ENCODE data around the gene RAB11A. TPM values are rescaled to one million over a fixed set of nuclear protein-coding genes. Genes with fewer than 3 reads are reported as not detected.

Gene RAB11A
- 100 to 1,000 TPM; 259 to 314 (median 305) TPM for polyA plus RNA-seq (ENCODE audit: insufficient read length in 4 of 4)

DNA sequence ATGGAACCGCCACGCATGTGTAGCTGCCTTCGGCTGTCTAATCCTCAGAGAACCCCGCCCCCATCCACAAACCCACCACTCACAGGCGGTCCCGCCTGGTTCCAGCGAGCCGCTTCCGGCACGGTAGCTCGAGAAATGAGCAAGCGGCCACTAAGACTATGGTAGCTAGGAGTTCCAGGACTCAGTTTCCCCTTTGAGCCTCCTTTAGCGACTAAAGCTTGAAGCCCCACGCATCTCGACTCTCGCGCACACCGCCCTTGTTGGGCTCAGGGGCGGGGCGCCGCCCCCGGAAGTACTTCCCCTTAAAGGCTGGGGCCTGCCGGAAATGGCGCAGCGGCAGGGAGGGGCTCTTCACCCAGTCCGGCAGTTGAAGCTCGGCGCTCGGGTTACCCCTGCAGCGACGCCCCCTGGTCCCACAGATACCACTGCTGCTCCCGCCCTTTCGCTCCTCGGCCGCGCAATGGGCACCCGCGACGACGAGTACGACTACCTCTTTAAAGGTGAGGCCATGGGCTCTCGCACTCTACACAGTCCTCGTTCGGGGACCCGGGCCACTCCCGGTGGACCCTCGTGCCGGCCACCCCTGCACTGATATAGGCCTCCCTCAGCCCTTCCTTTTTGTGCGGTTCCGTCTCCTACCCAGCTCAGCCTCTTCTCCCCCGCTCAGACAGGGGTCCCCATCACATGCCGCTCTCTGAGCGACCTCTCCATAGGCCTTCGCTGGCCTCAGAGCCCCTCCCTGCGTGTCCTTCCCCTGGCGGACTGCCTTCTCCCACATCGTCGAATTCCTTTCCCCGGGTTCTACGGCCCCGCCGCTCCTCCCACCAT lies at the start of gene RAB11A:
Gene RAB11A, plus strand, starts transcription at position 366 of the 828 bp plus-strand sequence. Its CDS starts 95 bp downstream, at position 461.
- DNase-seq (ENCODE audit: low read depth in 4 of 4, low spot score in 3 of 4), result peak; percentile 91 to 96 (median 93)

DNA sequence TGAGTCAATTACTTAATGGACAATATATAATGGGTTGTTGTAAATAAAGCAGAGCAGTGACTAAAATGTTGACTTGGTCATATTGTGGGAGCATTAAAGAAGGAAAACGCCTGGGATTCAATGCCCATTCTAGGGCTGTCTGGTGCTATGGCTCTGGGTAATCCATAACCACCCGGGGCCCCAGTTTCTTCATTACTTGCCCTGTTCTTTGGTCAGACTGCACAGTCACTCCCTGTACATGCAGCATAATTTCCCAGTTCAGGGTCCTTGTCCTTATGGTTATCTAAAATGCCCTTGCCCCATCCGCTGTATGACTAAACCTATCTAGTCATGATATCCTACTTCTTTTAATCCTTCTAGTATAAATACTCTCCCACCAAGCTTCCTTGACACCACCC lies 49.7 kb upstream of the RAB11A start:
- DNase-seq (ENCODE audit: low read depth in 4 of 4, low spot score in 3 of 4), result no peak

DNA sequence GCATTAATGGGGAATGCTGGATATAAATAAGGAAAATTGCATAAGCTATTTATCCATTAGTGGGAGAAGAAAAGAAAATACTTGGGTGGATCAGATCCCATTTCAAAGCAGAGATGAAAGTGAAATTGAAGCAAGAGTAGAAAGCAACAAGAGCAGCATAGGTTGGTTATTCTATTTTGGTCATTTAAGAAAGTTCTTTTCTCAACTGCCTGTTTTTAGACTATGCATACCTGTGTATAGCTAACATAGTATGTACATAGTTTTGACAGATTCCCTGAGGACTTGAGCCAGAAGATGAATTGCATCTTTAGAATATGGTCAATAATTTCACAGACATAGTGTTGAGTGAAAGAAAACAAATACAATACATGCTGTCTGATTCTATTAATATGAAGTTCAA lies 48.2 kb upstream of the RAB11A start:
- DNase-seq (ENCODE audit: low read depth in 4 of 4, low spot score in 3 of 4), result no peak

DNA sequence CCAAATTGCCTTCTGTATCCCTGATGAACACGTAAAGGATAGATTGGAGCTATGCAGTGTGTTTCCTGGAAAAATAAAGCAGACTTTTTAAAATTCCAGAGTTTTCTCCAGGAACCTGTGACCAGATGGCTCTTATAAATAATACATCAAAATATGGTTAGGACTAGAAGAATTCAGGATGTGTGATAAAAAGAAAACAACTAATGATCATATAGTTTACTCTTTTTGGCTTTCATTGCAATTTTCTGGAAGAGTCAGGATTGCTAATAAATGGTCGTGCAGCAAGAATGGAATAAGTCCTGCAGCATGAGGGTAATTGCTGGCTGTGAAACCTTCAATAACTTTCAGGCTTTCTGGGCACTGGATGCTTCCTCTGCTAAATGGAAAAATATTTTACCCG lies 47.0 kb upstream of the RAB11A start:
- DNase-seq (ENCODE audit: low read depth in 4 of 4, low spot score in 3 of 4), result no peak

DNA sequence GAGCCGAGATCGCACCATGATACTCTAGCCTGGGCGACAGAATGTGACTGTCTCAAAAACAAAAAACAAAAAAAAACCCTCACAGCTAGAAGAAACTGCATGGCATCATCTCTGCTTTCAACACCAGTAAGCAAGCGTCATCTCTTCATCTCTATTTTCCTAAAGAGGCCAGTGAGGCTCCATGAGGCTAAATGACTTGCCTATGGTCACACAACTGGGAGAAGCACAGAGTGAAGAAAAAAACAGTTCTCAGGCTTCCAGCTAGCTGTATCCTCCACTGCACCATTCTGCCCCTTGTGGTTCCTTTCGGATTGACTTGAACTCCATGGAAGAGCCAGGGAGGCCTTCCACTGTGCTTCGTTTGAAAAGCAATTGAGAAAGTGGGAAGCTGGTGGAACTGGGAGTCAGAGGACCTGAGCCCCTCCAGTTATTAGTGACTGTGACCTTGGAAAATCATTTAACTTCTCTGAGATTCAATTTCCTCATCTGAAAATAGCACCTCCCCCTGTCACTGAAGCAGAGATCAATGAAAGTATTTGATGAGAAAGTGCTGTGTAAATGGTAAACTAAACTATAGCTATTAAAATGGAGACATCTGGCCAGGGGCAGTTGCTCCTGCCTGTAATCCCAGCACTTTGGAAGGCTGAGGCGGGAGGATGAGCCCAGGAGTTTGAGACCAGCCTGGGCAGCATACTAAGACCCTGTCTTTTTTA lies 45.1 kb upstream of the RAB11A start:
- no peak for DNase-seq (ENCODE audit: low read depth in 4 of 4, low spot score in 3 of 4)

DNA sequence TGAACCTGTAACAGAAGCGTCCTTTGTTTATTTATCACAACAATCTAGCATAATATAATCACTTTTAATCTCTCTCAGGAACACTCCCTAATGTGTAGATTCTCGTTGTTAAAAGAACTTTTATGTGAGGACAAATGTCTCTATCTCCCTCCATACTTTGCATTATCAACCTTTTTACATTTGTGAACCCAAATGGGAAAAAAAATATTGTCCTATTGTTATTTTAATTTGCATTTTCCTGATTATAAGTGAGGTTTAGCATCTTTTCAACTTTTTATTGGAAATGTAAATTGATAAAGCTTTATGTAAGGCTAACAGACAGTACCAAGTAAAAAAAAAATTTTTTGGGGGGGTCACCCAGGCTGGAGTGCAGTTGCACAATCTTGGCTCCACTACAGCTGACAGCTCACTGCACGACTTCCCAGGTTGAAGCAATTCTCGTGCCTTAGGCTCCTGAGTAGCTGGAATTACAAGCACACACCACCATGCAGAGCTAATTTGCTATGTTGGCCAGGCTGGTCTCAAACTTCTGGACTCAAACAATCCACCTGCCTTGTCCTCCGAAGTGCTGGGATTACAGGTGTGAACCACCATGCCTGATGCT lies 44.2 kb upstream of the RAB11A start:
- DNase-seq (ENCODE audit: low read depth in 4 of 4, low spot score in 3 of 4), result no peak

DNA sequence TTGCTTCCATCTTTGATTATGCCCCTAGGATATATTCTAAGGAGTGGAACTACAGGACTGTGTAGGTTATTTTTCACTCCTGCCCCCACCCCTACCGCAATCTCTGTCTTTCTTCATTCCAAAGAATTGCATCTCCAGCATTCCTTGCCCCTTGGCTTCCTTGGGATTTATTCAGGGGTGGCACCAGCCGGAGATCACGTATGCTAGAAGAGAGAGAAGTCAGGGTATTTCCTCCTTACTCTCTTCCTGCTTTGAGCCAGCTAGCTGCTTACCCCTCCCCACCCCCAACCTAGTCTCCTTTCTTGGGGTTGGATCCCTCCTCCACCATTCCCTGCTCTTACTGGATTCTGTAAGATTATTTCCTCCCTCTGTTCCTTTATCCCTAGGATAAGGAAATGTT lies 42.2 kb upstream of the RAB11A start:
- no peak for DNase-seq (ENCODE audit: low read depth in 4 of 4, low spot score in 3 of 4)

DNA sequence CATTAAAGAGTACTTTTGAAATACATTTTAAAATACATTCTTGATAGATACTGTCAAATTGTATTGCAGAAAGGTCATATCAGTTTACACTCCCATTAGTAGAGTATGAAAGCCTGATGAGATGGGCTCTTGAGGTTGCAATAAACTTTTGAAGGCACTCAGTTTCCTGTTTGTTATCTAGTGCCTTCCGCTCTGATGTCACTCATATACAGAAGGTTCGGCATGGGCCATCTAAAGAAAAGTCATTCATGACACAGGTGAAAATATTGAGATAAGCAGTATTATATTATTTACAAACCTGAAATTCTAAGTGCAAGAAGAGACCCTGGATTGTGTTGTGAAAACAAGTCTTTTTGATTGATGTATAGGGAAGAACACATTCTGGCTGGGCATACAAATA lies 40.7 kb upstream of the RAB11A start:
- no peak for DNase-seq (ENCODE audit: low read depth in 4 of 4, low spot score in 3 of 4)

DNA sequence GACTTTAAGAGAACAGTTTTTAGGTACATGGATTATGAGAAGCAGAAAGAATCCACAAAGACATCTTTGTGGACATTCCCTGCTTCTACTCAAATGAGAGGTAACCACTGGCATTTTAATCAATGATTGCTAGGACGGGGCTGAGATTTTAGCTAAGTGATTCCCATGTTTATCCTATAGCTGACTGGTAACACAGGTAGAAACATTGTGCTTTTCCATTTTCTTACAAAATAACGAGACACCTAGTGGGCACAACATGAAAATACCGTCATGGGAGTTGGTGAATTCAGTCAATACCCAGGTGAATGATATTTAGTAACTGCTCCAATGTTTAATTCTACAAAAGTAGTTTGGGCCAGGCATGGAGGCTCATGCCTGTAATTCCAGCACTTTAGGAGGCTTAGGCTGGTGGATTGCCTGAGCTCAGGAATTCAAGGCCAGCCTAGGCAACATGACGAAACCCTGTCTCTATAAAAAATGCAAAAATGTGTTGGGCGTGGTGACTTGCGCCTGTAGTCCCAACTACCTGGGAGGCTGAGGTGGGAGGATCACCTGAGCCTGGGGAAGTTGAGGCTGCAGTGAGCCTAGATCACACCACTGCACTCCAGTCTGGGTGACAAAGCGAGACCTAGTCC lies 40.0 kb upstream of the RAB11A start:
- DNase-seq (ENCODE audit: low read depth in 4 of 4, low spot score in 3 of 4), result no peak

DNA sequence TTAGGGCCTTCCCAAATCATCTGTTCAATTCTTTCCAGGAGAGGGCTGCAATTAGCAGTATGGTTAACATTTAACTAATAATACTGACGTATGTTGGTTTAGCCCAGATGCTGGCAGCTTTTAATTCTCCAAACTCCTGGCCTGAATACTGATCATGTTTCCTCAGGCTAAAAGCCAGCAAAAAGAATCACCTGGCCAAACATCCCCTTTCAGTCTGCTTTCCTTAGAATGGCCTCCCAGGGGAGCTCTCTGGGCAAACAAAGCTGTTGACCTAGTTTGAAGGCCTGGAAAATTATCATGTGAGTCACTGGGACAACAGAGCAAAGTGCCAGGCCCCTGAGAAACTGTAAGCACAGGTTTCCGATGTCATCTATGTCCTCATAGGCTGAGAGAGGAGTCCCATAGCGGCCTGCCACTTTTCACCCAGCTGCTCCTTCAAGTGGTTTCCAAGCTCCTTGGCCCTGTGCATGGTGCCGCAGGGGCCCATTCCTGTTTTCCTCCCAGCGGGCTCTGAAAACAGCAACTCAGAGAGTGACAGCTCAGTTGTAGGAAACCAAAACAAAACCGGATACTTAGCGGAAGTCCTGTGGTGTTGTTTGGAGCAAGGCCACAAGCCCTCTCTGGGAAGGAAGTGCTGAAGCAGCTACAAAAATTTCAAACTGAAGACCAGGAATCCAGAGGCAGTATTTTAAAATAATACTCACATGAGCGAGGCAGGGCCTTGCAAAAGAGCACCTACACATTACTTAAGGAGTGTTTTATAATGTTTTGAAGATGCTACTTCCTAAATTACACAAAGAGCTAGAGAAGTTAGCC lies 36.5 kb upstream of the RAB11A start:
- DNase-seq (ENCODE audit: low read depth in 4 of 4, low spot score in 3 of 4), result peak; percentile 53 to 78 (median 76)

DNA sequence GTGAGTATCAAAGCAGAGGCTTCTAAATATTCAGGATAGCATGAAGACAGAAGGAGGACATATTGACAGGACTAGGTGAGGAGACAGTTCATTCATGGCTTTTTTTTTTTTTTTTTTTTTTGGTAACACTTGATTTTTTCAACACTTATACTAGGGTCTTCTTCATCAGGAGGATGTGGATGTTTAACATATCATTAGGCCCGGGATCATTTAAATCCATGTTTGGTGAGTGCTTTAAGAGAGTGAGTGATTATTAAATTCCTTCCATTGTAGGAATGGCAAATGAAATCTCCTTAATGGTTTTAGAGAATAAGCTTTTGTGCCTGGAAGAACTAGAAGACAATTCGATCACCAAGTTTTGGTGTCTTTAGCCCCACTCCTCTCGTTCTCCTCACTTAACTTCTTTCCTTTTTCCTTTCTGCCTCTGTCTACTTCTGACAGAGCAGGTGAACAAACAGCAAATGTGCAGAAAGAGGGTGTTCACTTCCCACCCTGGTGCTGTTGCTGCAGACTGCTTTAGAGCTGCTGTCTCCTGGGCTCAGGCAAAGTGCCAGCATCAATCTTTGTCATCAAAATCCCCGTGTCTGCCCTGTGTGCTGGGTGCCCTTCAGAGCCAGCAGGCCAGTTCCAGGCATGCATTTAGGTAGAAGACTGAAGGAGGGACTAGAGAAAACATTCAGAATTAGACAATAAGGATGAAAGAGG lies 35.6 kb upstream of the RAB11A start:
- no peak for DNase-seq (ENCODE audit: low read depth in 4 of 4, low spot score in 3 of 4)

DNA sequence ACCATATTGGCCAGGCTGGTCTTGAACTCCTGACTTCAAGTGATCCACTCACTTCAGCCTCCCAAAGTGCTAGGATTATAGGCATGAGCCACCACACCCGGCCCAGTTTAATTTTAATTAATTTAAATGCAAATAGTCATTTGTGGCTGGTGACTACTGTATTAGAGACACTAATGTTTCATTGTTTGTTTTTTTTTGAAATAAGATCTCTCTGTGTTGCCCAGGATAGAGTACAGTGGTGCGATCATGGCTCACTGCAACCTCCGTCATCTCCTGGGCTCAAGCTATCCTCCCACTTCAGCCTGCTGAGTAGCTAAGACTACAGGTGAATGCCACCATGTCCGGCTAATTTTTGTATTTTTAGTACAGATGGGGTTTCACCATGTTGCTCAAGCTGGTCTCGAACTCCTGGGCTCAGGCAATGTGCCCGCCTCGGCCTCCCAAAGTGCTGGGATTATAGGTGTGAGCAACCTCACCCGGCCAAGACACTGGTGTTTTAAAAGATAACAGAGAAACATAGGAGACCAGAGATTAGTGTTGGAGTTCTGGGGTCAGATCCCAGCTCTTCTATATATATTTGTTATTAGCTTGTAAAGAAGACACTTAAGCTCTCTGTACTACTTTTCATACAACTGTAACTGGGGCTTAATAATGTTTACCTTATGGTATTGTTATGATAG lies 34.5 kb upstream of the RAB11A start:
- DNase-seq (ENCODE audit: low read depth in 4 of 4, low spot score in 3 of 4), result no peak

DNA sequence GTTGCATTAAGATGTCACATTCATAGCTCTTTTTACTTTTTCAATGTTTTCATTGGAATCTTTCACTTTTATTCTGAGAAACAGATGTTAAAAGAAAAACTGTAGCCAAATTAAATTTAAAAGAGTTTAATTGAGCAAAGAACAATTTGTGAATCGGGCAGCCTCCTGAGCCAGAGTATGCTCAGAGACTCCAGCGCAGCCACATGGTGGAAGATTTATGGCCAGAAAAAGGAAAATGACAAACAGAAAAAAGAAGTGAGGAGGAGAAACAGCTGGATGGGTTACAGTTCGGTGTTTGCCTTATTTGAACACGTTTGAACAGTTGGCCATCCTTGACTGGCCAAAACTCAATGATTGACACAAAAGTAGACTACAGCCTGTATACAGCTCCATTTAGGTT lies 33.8 kb upstream of the RAB11A start:
- DNase-seq (ENCODE audit: low read depth in 4 of 4, low spot score in 3 of 4), result no peak

DNA sequence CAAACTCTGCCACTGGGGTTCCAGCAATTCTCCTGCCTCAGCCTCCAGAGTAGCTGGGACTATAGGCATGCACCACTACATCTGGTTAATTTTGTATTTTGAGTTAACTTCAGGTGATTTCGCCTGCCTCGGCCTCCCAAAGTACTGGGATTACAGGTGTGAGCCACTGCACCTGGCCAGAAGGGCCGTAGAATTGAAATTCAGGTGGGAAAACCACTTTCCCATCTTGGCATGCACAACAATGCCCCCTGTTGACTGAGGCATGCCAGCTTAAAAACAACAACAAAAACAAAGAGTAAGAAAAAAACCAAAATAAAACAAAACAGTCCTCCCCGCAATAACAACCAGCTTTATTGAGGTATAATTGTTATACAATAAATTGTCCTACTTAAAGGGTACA lies 32.6 kb upstream of the RAB11A start:
- DNase-seq (ENCODE audit: low read depth in 4 of 4, low spot score in 3 of 4), result no peak

DNA sequence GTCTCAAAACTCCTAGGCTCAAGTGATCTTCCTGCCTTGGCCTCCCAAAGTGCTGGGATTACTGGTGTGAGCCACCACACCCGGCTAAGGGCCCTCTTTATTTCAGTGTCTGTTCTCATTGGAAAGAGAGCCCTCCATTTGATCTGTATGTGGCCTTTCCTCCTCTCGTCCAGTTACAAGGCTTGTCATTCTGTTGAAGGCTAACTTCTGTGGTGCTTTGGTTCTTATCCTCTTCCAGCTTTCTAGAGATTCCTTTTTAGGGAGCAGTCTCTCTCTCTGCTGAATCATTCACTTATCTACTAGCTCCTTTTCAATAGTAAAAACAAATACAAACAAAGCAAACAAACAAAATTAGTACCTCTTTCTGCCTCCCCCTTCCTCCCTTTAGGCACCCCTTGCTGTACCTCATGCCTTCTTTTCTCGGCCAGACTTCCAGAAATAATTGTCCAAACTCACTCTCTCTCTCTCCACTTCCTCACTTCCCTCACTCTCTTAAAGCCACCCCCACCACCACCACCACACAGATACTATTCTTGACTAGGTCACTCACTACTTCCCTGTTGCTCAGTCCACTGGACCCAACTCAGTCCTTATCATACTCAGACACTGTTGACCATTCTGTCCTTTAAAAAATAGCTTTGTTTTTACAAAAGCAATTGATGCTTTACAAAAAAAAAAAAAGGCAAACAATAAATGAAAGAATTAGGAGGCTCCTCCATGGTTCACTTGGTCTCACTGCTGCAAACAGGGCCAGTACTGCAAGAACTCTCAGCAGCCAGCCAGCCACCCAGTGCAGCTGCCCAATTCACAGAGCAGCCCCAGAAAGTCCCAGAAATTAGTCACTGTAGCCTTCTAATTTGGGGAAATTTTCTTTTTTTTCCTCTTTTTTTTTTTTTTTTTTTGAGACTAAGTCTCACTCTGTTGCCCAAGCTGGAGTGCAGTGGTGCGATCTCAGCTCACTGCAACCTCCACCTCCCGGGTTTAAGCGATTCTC lies 31.7 kb upstream of the RAB11A start:
- DNase-seq (ENCODE audit: low read depth in 4 of 4, low spot score in 3 of 4), result no peak

DNA sequence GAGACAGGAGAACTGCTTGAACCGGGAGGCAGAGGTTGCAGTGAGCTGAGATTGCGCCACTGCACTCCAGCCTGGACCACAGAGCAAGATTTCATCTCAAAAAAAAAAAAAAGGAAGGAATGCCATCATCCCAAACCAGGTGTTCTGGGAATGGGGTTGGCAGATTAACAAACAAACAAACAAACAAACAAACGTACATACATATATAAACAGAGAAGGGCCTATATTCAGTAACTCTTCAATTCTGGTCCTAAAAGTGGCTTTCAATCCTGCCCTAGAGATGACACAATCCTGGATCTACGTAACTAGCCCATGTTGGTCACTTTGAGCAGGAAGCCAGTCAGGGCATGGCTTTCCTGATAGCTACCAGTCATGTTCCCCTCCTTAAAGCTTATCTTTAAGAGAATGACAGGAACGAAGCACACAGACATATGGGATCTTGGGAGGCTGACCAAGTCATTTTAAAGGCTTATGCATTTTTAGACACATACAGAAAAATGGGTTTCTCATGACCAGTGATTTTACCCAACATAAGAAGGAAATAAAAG lies 29.9 kb upstream of the RAB11A start:
- no peak for DNase-seq (ENCODE audit: low read depth in 4 of 4, low spot score in 3 of 4)

DNA sequence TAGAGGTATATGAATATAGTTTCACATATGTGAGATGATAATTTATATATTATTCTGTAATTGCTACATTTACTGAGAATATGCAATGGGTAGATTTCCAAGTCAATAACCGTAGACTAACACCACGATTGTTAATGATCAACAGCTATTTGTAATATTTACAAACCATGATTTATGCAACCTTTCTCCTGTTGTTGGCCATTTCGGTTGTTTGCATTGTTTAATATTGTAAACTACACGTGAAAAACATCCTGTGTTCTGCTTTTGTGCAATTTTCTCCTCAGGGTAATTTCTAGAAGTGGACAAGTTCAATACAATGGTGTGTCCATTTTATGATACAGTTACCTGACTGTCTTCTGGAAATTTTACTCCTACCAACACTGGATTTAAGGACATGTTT lies 29.3 kb upstream of the RAB11A start:
- no peak for DNase-seq (ENCODE audit: low read depth in 4 of 4, low spot score in 3 of 4)

Measured in right renal pelvis (tissue), 4 donors.